Body of pancreas (tissue), 4 donors: ENCODE results near the gene GRID2.

Experiments used
- CTCF ChIP-seq, 7 experiments: fragments of 450-650 bp in 4 of 7; fragments of 200-600 bp in 3 of 7; sonication (generic) in 3 of 7; IDR thresholded peaks; one replicate each; pipeline ENCODE4 v1.5.1; 2016 to 2019; ENCODE audit warnings: antibody characterized with exemption in 7 of 7
- POLR2A ChIP-seq, 3 donors: fragments of 450-650 bp; IDR thresholded peaks; one replicate each; pipeline ENCODE4 v1.6.1; 2016; ENCODE audit warnings: antibody characterized with exemption in 3 of 3, mild to moderate bottlenecking in 2 of 3

GRCh38 chr4:92678292-92678691 lies 374.5 kb downstream of the GRID2 start:
- TF ChIP-seq POLR2A (IDR thresholded peaks at IDR 0.05) (no peak), CTCF (IDR thresholded peaks at IDR 0.05) (no peak)
